HCT116 (cell line): ENCODE results near the gene SUCLG2.

ENCODE experiments used
- POLR2AphosphoS5 ChIP-seq: IDR thresholded peaks from 2 replicates; pipeline ENCODE4 v1.6.1; 2011; ENCODE audit warnings: mild to moderate bottlenecking, low read depth, low read length, moderate library complexity
- TF ChIP-seq, protein P1 (sequence below), 3 experiments: fragments of 200-600 bp in 1 of 3; sonication (generic) in 1 of 3; IDR thresholded peaks in 2 of 3; conservative IDR thresholded peaks in 1 of 3; 2 replicates each; pipeline ENCODE4 v1.5.1; 2012 to 2017; ENCODE audit warnings: low read depth in 2 of 3, low read length in 2 of 3, antibody characterized with exemption in 1 of 3, borderline replicate concordance in 1 of 3, control low read depth in 1 of 3, mild to moderate bottlenecking in 1 of 3, mixed read lengths in 1 of 3, mixed run types in 1 of 3, moderate library complexity in 1 of 3; ENCODE audit not compliant: insufficient read depth in 1 of 3

DNA sequence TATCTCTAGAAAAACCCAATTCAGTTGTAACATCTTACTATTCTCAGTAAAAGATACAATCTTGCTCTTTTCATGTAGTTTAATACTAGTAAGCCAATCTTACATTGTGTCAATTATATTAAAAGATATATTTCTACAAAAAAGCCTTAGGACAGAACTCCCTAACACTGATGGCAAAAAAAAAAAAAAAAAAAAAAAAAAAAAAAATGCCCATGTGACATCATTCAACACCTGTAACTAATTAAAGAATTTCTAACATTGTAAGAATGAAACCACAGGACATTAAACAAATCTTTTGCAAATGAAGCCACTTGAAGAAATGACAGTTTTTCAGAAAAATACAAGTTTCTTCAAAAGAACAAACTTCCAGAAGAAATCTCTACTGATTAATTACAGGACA lies 119.8 kb downstream of the SUCLG2 start:
- TF ChIP-seq POLR2AphosphoS5: no peak
- TF ChIP-seq, protein P1, sequence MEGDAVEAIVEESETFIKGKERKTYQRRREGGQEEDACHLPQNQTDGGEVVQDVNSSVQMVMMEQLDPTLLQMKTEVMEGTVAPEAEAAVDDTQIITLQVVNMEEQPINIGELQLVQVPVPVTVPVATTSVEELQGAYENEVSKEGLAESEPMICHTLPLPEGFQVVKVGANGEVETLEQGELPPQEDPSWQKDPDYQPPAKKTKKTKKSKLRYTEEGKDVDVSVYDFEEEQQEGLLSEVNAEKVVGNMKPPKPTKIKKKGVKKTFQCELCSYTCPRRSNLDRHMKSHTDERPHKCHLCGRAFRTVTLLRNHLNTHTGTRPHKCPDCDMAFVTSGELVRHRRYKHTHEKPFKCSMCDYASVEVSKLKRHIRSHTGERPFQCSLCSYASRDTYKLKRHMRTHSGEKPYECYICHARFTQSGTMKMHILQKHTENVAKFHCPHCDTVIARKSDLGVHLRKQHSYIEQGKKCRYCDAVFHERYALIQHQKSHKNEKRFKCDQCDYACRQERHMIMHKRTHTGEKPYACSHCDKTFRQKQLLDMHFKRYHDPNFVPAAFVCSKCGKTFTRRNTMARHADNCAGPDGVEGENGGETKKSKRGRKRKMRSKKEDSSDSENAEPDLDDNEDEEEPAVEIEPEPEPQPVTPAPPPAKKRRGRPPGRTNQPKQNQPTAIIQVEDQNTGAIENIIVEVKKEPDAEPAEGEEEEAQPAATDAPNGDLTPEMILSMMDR (IDR thresholded peaks at IDR 0.05 in 2 of 3, conservative IDR thresholded peaks at IDR 0.05 in 1 of 3; ENCODE audit: borderline replicate concordance in 1 of 3, insufficient read depth in 1 of 3, low read depth in 2 of 3, low read length in 2 of 3): no peak
